Inflammatory macrophage treated with lipopolysaccharide for 4 hours (primary cell): ENCODE measurements around the gene RABGAP1.
A peak's percentile ranks its signal among the peaks of the same experiment; 100 is the strongest.

Experiments used
- DNase-seq: peaks from one replicate; pipeline ENCODE4 v3.0.0-alpha.2; 2020

The RABGAP1 gene

DNA sequence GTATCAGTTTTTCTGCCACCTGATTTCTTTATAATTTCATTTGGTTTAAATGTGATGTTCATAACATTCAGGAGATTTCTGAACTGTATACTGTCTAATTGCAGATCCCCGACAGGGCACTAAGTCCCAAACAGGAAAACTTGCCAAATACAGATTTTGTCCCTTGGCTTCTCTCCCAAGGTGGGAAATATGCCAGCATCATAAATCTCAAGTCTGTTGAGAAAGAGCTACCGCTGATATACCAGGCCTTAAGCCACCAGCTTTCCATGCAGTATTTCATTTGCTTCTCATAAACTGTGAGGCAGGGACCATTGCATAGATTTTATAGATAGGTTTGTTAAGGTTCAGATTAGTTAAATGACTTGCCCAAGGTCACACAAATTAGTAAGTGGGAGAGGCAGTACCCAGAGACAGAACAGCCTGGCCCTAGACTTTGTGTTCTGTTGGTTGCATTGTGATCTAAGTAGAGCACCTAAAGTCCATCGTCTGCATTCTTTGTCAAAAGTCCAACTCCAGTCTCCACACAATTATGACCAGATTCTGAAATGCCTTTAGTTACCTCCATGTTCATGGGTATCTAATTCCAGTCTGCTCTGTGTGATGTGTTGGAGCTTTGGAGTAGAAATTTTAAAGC is 108.9 kb downstream of the RABGAP1 start:
- DNase-seq: no peak

- no peak for DNase-seq
These were observed 112.2 kb downstream of the RABGAP1 start for GRCh38 chr9:123053046-123053445.

- DNase-seq: no peak
These were observed 112.9 kb downstream of the RABGAP1 start for GRCh38 chr9:123053711-123054110.

GRCh38 chr9:123058834-123059233 is 118.0 kb downstream of the RABGAP1 start:
- DNase-seq: no peak

- DNase-seq: no peak
These were observed 118.8 kb downstream of the RABGAP1 start for GRCh38 chr9:123059472-123060220.

DNA sequence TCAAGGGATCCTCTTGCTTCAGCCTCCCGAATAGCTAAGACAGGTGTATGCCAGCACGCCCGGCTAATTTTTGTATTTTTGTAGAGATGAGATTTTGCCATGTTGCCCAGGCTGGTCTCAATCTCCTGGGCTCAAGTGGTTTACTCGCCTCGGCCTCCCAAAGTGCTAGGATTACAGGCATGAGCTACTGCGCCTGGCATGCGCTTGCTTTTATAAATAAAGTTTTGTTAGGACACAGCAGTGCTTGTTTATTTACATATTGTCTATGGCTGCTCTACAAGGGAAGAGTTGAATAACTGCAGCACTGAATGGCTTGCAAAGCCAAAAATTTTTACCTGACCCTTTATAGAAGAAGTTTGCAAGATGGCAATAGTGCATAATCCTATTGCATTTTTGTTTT is 120.4 kb downstream of the RABGAP1 start:
- no peak for DNase-seq

GRCh38 chr9:123062351-123063176 is 121.7 kb downstream of the RABGAP1 start:
- DNase-seq: no peak

DNA sequence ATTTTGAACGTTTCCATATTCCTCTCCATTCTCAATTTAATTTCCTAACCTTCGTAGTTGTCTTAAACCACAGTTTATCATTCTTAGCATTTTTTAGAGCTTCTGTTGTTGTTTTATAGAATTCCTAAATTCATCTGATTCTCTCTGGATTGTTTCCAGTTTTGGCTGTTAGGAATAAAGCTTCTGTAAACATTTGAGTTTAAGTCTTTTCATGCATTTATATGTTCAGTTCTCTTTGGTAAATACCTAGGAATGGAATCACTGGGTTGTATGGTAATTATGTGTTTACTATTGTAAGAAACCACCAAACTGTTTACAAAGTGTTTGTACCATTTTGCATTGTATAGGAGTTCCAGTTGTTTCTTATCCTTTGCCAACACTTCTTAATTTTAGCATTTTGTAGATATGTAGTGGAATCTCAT is 122.4 kb downstream of the RABGAP1 start:
- no peak for DNase-seq

GRCh38 chr9:123063896-123064295 is 123.1 kb downstream of the RABGAP1 start:
- no peak for DNase-seq

DNA sequence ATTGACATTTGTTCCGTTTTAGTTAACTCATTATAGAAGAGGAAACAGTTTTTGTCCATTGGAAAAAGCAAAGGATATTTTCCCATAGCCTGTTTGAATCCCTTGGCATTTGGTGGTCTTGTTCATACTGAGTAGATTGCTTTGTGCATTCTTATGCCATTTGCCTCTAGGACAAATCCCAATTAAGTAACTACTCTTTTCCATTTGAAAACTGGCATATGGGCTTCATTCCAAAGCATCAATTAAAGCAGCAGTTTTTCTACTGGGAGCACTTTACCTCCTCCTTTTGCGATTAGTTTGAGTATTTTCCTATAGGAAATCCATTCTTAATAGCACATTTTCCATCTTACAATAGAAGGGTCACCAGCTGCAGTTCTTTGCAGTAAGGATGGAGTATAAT is 123.9 kb downstream of the RABGAP1 start:
- DNase-seq: no peak

DNA sequence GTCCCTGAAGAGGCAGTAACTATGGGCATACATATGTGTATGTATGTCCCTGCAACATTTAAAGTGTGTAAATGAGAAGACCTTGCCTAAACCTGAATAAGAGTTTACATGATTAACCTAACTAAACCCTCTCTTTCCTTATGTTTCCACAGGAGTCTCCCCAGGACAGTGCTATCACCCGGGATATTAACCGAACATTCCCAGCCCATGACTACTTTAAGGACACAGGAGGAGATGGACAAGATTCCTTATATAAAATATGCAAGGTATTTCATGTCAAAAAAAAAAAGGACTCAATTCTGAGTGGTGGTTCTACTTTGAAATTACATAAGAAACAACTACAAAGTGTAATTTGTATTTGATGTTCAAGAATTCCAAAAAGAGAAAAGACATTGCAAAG is 124.4 kb downstream of the RABGAP1 start:
- no peak for DNase-seq

- DNase-seq: no peak
These were observed 126.3 kb downstream of the RABGAP1 start for GRCh38 chr9:123067136-123067535.

GRCh38 chr9:123069010-123069481 is 128.2 kb downstream of the RABGAP1 start:
- DNase-seq: no peak

GRCh38 chr9:123070198-123070597 is 129.4 kb downstream of the RABGAP1 start:
- DNase-seq: no peak

- no peak for DNase-seq
These were observed 131.7 kb downstream of the RABGAP1 start for GRCh38 chr9:123072407-123072995.

DNA sequence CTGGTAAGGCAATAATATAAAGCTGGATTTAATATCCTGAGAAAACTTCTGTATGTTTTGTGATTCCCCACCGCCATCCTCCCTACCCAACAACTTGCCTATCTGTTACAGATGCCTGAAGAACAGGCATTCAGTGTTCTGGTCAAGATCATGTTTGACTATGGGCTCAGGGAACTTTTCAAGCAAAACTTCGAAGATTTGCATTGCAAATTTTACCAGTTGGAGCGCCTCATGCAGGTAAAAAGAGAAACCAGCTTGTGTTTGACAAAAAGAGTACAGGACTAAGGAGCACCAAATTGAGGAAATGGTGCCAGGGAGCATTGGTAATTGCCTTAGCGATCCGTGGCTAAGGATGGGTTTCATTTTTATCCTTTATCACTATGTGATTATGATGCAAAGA is 132.6 kb downstream of the RABGAP1 start:
- no peak for DNase-seq

- DNase-seq: no peak
These were observed 133.2 kb downstream of the RABGAP1 start for GRCh38 chr9:123073991-123074422.

GRCh38 chr9:123074628-123075027 is 133.8 kb downstream of the RABGAP1 start:
- no peak for DNase-seq

DNA sequence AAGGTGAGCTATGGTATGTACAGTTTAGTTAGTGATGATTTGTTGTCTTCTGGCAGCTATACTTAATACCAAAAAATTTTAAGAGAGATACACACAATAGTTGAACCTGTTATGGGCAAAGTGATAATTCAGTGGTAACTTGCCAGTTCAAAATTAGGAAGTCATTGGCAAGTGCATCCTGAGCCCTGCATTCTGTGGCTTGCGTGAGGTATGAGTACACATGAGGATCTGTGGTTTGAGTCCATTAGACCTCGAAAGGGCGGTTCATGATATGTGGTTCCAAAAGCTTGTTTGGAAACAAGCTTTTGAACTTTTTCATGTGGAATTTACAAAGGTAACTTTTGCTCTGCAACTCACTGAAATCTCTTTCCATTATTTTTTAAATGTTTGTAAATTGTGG is 139.6 kb downstream of the RABGAP1 start:
- DNase-seq: no peak

- peak; percentile 7 for DNase-seq
These were observed 141.0 kb downstream of the RABGAP1 start for GRCh38 chr9:123081824-123082223.

GRCh38 chr9:123083680-123084079 is 142.9 kb downstream of the RABGAP1 start:
- no peak for DNase-seq

DNA sequence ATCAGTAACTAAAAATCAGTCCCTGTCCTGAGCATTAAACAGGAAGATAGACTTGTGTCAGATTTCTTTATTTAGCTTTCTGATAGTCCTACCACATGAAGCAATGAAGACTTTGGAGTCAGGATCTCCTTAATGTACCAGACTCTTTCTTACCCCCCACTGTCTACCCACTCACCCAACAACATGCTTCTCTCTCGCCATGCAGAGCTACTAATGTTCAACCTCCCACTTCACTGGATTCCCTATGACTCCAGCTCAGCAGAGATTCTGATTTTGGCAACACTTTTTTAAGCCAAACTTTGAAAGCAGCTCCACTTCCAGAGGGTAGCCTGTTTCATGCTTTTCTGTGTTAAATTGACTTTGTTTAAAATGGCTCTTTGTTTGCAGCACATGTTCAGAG is 143.4 kb downstream of the RABGAP1 start:
- DNase-seq: no peak

GRCh38 chr9:123085916-123086315 is 145.1 kb downstream of the RABGAP1 start:
- no peak for DNase-seq
